ENCODE results near the gene HDGFL2. TPM values are rescaled to one million over a fixed set of nuclear protein-coding genes. Genes with fewer than 3 reads are reported as not detected.

Gene HDGFL2
- total RNA-seq, 3 donors from 2014 or later, result 33.0 to 34.1 (median 33.1) TPM

DNA sequence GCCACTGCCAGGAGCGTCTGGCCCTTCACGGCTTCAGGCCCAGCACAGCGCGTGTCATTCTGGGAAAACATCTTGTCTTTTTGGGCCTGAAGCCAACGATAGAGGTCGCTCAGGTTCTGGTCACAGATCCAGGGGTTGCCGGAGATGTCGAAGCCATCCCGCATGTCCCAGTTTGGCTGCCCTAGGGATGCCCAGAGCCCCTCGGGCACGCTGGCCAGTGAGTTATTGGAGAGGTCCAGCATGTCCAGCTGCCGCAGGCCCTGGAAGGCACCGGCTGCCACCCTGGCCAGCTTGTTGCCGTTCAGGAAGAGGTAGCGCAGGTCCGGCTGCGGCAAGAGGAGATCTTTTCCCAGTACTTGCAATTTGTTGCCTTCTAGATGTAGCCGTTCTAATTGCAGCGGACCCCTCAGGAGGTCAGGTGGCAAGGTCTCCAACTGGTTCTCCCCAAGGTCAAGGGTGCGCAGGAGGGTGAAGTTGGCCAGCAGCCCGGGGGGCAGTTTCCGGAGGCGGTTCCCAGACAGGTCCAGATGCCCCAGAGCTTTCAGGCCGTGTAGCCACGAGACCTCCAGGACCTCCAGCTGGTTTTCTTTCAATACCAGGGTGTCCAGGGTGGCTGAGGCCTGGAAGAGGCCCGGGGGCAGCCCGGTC lies 66.0 kb downstream of the HDGFL2 start:
- H3K27ac ChIP-seq, result no peak overlapping the region

DNA sequence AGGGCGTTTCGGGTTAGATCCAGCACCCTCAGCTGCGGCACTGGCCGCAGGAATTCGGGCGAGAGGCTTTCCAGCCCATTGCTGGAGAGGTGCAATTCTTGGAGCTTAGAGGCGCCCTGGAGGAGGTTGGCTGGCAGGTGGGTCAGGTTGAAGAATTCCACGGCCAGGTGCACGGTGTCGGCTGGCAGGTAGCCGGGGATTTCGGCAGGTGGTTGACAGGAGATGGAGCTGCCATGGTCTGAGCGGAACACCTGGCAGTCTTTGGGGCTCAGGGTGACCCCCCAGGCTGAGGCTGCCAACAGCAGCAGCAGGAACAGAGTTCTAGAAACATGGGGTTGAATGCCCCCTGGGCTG lies 66.5 kb downstream of the HDGFL2 start:
- H3K4me1 ChIP-seq, result no peaks in the 10 kb centered on the region
- H3K9me3 ChIP-seq, result no peaks in the 10 kb centered on the region
- H3K36me3 ChIP-seq, result no peaks in the 10 kb centered on the region
- H3K4me3 ChIP-seq, result peak overlapping the region in 1 of 3 donors; percentile 18
- TF ChIP-seq POLR2AphosphoS5 (IDR thresholded peaks at IDR 0.05), result no peak
- no peak for TF ChIP-seq POLR2A (IDR thresholded peaks at IDR 0.05)
- TF ChIP-seq, protein P1, sequence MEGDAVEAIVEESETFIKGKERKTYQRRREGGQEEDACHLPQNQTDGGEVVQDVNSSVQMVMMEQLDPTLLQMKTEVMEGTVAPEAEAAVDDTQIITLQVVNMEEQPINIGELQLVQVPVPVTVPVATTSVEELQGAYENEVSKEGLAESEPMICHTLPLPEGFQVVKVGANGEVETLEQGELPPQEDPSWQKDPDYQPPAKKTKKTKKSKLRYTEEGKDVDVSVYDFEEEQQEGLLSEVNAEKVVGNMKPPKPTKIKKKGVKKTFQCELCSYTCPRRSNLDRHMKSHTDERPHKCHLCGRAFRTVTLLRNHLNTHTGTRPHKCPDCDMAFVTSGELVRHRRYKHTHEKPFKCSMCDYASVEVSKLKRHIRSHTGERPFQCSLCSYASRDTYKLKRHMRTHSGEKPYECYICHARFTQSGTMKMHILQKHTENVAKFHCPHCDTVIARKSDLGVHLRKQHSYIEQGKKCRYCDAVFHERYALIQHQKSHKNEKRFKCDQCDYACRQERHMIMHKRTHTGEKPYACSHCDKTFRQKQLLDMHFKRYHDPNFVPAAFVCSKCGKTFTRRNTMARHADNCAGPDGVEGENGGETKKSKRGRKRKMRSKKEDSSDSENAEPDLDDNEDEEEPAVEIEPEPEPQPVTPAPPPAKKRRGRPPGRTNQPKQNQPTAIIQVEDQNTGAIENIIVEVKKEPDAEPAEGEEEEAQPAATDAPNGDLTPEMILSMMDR (IDR thresholded peaks at IDR 0.05), result no peak
- peaks cover 0 to 4% of the 10 kb centered on the region in 2 donors for H3K27me3 ChIP-seq
- no peak for DNase-seq (ENCODE audit: low spot score in 2 of 2)
- intact Hi-C loops (cut with DNase I; ENCODE audit: low total_unique reads), result no loop called here
- H3K27ac ChIP-seq, result no peak overlapping the region

More for the DNA sequence above, 66.0 kb downstream of the HDGFL2 start:
- Histone ChIP-seq H3K36me3 (no peaks in the 10 kb centered on the region), H3K9me3 (no peaks in the 10 kb centered on the region), H3K4me1 (no peaks in the 10 kb centered on the region), H3K4me3 (peak overlapping the region in 1 of 3 donors; percentile 18), H3K27me3 (peaks cover 0 to 4% of the 10 kb centered on the region in 2 donors)
- TF ChIP-seq POLR2AphosphoS5 (IDR thresholded peaks at IDR 0.05), result no peak
- intact Hi-C loops (cut with DNase I; ENCODE audit: low total_unique reads), result no loop called here
- DNase-seq (ENCODE audit: low spot score in 2 of 2), result no peak

DNA sequence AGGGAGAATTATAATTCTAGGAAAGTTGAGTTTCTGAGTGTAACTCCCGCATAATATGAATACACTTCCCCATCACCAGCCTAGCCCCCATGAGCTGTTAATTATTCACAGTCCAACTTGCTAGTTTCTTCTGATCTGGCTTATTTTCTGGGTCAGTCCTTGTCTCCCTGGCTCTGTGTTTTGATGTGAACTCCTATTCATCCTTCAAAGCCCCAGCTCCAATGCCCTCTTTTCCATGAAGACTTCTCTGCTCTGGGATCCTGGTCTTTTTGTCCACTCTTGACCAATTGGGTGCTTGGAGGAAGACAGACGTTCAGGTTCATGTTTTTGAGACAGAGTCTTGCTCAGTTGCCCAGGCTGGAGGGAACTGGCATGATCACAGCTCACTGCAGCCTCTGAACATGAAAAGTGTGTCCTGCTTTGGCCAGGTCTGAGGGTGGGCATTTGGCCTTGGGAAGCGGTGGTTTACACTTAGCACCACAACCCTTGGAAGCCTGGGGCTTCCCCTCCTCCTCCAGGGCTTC lies 67.1 kb downstream of the HDGFL2 start:
- H3K4me1 ChIP-seq, result no peaks in the 10 kb centered on the region
- no peaks in the 10 kb centered on the region for H3K9me3 ChIP-seq
- H3K27ac ChIP-seq, result peak overlapping the region in 1 of 2 donors; percentile 72
- intact Hi-C loops (cut with DNase I; ENCODE audit: low total_unique reads), result no loop called here
- TF ChIP-seq POLR2AphosphoS5 (IDR thresholded peaks at IDR 0.05) (no peak), POLR2A (IDR thresholded peaks at IDR 0.05) (no peak)
- TF ChIP-seq, protein P1 (IDR thresholded peaks at IDR 0.05), result no peak
- H3K27me3 ChIP-seq, result peaks cover 0 to 4% of the 10 kb centered on the region in 2 donors
- peak overlapping the region in 1 of 3 donors; percentile 38 for H3K4me3 ChIP-seq
- no peak for DNase-seq (ENCODE audit: low spot score in 2 of 2)
- H3K36me3 ChIP-seq, result no peaks in the 10 kb centered on the region

DNA sequence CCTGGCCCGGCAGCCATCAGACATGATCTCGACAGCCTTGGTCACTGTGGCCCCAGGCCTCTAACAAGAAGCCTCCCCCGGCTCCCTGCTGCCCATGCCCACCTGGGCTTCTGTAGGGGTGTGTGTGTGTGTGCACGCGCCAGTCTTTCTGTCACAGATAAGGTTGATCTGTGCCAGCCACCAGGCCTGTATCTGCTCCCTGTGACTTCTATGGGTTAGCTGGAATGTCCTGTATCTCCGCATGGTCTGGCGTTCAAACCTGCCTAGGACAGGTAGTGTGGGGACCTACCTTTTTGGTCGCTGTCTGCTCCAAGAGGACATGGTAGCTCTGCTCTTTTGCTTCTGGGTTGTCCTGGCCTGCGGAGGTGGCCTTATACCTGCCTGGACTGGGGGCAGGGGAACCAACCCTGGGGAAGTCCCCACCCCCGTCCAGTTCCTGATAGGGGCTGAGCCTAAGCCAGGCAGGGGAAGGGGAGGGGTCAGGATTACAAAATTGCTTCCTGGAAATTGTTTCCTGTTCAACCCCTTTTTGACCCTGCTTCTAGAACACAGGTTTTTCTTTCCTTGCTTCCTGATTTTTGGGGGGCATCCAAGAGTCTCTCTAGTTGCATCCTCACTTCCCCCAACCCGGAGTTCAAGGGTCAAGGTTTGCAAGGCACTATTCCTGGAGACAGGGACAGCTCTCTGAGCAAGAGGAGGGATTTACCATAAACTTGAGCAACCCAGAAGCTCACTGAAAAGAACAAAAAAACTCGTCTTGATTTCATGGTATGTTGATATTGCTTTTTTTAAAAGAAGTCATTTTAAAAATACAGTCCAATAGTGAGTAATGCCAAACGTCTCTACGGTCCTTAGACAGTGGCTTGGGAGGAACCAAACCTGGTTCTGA lies 67.8 kb downstream of the HDGFL2 start, which contains the start of gene LRG1:
LRG1 (minus strand) TSS at position 344 of the 889 bp plus-strand sequence; CDS start at position 321, 23 bp downstream.
- peak in 1 of 2 donors; percentile 50 for DNase-seq (ENCODE audit: low spot score in 2 of 2)
- Histone ChIP-seq H3K27me3 (peaks cover 0 to 4% of the 10 kb centered on the region in 2 donors), H3K27ac (peak within 1 kb of the TSS; percentile 30 to 72)

More for the DNA sequence above, 67.8 kb downstream of the HDGFL2 start, which contains the start of gene LRG1:
- Histone ChIP-seq H3K9me3 (no peaks in the 10 kb centered on the region), H3K4me1 (no peaks in the 10 kb centered on the region), H3K36me3 (no peaks in the 10 kb centered on the region), H3K4me3 (peak within 1 kb of the TSS in 1 of 3 donors; percentile 38)
- intact Hi-C loops (cut with DNase I; ENCODE audit: low total_unique reads), result no loop called here
- TF ChIP-seq POLR2A (IDR thresholded peaks at IDR 0.05) (peak; percentile 21), POLR2AphosphoS5 (IDR thresholded peaks at IDR 0.05) (peak in 1 of 3 donors; percentile 34)
- TF ChIP-seq, protein P1 (IDR thresholded peaks at IDR 0.05), result no peak

Measured in breast epithelium (tissue), 4 donors.